SK-N-SH (cell line): Measurements from ENCODE around the gene ADK.

Experiments used
- EZH2phosphoT487 ChIP-seq: fragments of 200-600 bp; sonication (generic); IDR thresholded peaks from 2 replicates; pipeline ENCODE4 v1.6.1; 2017; ENCODE audit warnings: low read depth, mixed run types, mild to moderate bottlenecking, antibody characterized with exemption, moderate library complexity, borderline replicate concordance
- FOXM1 ChIP-seq: IDR thresholded peaks from 2 replicates; pipeline ENCODE4 v1.4.0; 2012; ENCODE audit warnings: low read depth, mild to moderate bottlenecking
- JUND ChIP-seq: IDR thresholded peaks from 2 replicates; pipeline ENCODE4 v1.4.0; 2012
- MEF2A ChIP-seq: IDR thresholded peaks from 2 replicates; pipeline ENCODE4 v1.4.0; 2012; ENCODE audit warnings: low read depth, borderline replicate concordance
- NFIC ChIP-seq: IDR thresholded peaks from 2 replicates; pipeline ENCODE4 v1.4.0; 2012; ENCODE audit warnings: borderline replicate concordance
- POLR2AphosphoS5 ChIP-seq: IDR thresholded peaks from 2 replicates; pipeline ENCODE4 v1.6.1; 2012; ENCODE audit warnings: low read depth, low read length
- RFX5 ChIP-seq: IDR thresholded peaks from 2 replicates; pipeline ENCODE4 v1.6.1; 2012; ENCODE audit warnings: mild to moderate bottlenecking, improper control_type of control experiment, low read length
- RXRA ChIP-seq: IDR thresholded peaks from 2 replicates; pipeline ENCODE4 v1.4.0; 2012; ENCODE audit warnings: low read depth, mild to moderate bottlenecking, borderline replicate concordance
- SIN3A ChIP-seq: IDR thresholded peaks from 2 replicates; pipeline ENCODE4 v1.6.1; 2012; ENCODE audit warnings: low read depth, mild to moderate bottlenecking, low read length, moderate library complexity, borderline replicate concordance
- SMC3 ChIP-seq: IDR thresholded peaks from 2 replicates; pipeline ENCODE4 v1.6.1; 2012; ENCODE audit warnings: low read depth, low read length, improper control_type of control experiment
- TAF1 ChIP-seq: IDR thresholded peaks from 2 replicates; pipeline ENCODE4 v1.6.1; 2012; ENCODE audit warnings: low read depth, mild to moderate bottlenecking, low read length, moderate library complexity, borderline replicate concordance
- TCF12 ChIP-seq: IDR thresholded peaks from 2 replicates; pipeline ENCODE4 v1.4.0; 2012
- YY1 ChIP-seq: IDR thresholded peaks from 2 replicates; pipeline ENCODE4 v1.4.0; 2012; ENCODE audit warnings: low read depth, mild to moderate bottlenecking
- TF ChIP-seq, protein P1 (sequence below): fragments of 200-600 bp; sonication (generic); IDR thresholded peaks from 2 replicates; pipeline ENCODE4 v1.6.1; 2017; ENCODE audit warnings: antibody characterized with exemption, mild to moderate bottlenecking, moderate library complexity

DNA sequence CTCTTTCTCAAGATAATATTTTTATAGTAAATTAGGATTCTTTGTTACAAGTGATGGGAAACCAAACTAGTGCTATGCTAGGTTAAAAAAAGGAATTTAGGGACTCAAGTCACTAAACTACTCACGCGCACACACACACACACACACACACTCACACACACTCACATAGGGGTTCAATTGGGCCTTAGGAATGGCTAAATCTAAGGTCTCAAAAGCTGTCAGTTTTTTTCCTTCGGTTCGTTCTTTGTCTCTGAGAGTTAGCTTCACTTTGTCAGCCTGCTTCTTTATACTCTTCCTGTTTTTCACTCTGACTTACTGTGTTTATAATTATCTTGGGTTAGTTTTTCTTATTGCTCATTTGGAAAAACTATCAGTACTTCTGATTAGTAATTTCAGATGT lies 138.9 kb downstream of the ADK start:
- no peak for TF ChIP-seq SMC3
- no peak for TF ChIP-seq NFIC
- no peak for TF ChIP-seq EZH2phosphoT487
- TF ChIP-seq FOXM1 = no peak
- TF ChIP-seq, protein P1, sequence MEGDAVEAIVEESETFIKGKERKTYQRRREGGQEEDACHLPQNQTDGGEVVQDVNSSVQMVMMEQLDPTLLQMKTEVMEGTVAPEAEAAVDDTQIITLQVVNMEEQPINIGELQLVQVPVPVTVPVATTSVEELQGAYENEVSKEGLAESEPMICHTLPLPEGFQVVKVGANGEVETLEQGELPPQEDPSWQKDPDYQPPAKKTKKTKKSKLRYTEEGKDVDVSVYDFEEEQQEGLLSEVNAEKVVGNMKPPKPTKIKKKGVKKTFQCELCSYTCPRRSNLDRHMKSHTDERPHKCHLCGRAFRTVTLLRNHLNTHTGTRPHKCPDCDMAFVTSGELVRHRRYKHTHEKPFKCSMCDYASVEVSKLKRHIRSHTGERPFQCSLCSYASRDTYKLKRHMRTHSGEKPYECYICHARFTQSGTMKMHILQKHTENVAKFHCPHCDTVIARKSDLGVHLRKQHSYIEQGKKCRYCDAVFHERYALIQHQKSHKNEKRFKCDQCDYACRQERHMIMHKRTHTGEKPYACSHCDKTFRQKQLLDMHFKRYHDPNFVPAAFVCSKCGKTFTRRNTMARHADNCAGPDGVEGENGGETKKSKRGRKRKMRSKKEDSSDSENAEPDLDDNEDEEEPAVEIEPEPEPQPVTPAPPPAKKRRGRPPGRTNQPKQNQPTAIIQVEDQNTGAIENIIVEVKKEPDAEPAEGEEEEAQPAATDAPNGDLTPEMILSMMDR = no peak
- TF ChIP-seq POLR2AphosphoS5 = no peak
- no peak for TF ChIP-seq JUND
- TF ChIP-seq MEF2A = no peak
- TF ChIP-seq RFX5 = no peak
- no peak for TF ChIP-seq YY1
- TF ChIP-seq TAF1 = no peak
- TF ChIP-seq TCF12 = no peak
- no peak for TF ChIP-seq SIN3A
- no peak for TF ChIP-seq RXRA
